ENCODE results near the gene LURAP1L. TPM values are rescaled to one million over a fixed set of nuclear protein-coding genes. Genes with fewer than 3 reads are reported as not detected.

The LURAP1L gene
- total and polyA plus RNA-seq, 2 of the 4 experiments (the other 2 are of a cell fraction): 6.1 to 10.6 TPM

DNA sequence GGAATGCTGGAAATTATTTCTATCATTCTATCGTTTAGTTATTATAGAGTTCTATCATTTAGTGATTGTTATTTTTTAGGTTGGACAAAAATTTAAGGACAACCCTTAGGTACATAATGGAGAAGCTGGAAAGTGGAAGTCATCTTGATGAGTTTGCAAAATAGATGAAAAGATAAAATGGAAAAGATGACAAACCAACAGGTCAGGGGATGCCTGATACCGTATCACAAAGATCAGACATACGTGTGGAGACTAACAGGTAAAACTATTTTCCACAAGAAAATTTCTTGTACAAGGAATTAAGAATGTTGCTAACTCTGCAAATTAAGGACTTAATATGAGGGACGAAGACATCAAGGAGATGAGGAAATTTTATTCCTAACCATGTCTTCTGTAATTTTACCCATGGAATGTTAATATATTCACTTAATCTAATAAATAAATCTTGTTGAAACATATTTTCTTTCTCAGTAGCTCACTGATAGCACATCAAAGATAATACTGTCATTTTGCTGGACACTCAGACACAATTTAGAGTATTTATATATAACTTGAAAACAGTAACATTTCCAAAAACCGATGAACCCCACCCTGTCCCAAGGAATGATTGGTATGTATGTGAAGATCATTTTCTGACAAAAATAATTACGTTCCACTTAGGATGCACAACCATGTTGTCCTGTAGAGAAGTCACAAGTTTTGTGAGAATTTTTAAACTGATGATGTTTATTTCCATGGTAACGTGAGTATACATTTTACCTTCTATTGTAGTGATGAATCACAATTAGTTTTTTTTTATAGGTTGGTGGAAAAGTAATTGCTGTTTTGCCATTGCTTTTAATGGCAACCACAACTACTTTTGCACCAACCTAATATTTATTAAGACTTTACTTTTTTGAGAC is 2.6 kb downstream of the LURAP1L start:
- H3K9me1 ChIP-seq (ENCODE audit: insufficient read depth, low read length): peaks cover 3% of the 10 kb centered on the region; the same call in 1 of the 2 replicates
- peak overlapping the region; percentile 71; the same call in 1 of the 2 replicates for H3K18ac ChIP-seq (ENCODE audit: low read depth, low read length)
- H2BK120ac ChIP-seq (ENCODE audit: low read depth, low read length): peak overlapping the region; percentile 31; the same call in 1 of the 2 replicates
- no peak overlapping the region for H2AK5ac ChIP-seq (ENCODE audit: low read depth, low read length)
- peak overlapping the region; percentile 92 for H3K4me2 ChIP-seq (ENCODE audit: low read depth, low read length)
- intact Hi-C loops (cut with micrococcal nuclease): loop anchor here (5.0 kb wide), 1 partner anchor 255 kb away; no protein-coding TSS in a partner anchor
- peak overlapping the region; percentile 87 for H3K14ac ChIP-seq (replicated peaks; ENCODE audit: low read depth, low read length)
- peak overlapping the region; percentile 24 to 87; a peak in 2 of 4 replicates for H4K8ac ChIP-seq (ENCODE audit: low read depth in 2 of 2, low read length in 2 of 2)
- H3K4me1 ChIP-seq (ENCODE audit: control insufficient read depth, insufficient read depth, low read length): peaks cover 3% of the 10 kb centered on the region; the same call in 1 of the 2 replicates
- BruUV-seq (replicated peaks): TSS peak; percentile 7
- in situ Hi-C loops (cut with MboI; ENCODE audit: low sequenced_read_pairs): no loop called here
- H3K36me3 ChIP-seq (ENCODE audit: control insufficient read depth, insufficient read depth, low read length): peaks cover 5% of the 10 kb centered on the region; the same call in 1 of the 2 replicates
- H3K56ac ChIP-seq (ENCODE audit: extremely low read depth, insufficient read depth, low read length): peak overlapping the region; percentile 91; the same call in 1 of the 2 replicates
- dilution Hi-C loops (cut with HindIII; ENCODE audit: low sequenced_read_pairs, unreplicated experiment): no loop called here
- H3K23ac ChIP-seq (ENCODE audit: low read depth, low read length): peak overlapping the region; percentile 60; the same call in 1 of the 2 replicates
- H3K4ac ChIP-seq (ENCODE audit: low read depth, low read length): peak overlapping the region; percentile 30; the same call in 1 of the 2 replicates
- ATAC-seq (ENCODE audit: low read depth) (no peak), DNase-seq (no peak)
- no peak overlapping the region; the same call in 1 of the 2 replicates for H3K27ac ChIP-seq (ENCODE audit: insufficient read depth, low read length)
- H2AK9ac ChIP-seq (replicated peaks; ENCODE audit: low read depth, low read length, poor library complexity): no peak overlapping the region
- POLR2A ChIA-PET (ENCODE audit: unreplicated experiment): interaction anchor here (0.6 to 2.1 kb wide), 4 partner anchors 38 to 1583 kb away, joined by 3 to 13 read pairs (median 7); no protein-coding TSS in a partner anchor
- H3K9me3 ChIP-seq (ENCODE audit: control insufficient read depth, insufficient read depth, low read length): no peaks in the 10 kb centered on the region
- H3K27me3 ChIP-seq (ENCODE audit: control insufficient read depth, insufficient read depth, low read length): no peaks in the 10 kb centered on the region
- H4K91ac ChIP-seq (ENCODE audit: insufficient read depth, low read depth, low read length): 0 out of 2 replicates have a peak overlapping the region, but pooled peaks have one; percentile 12
- H2BK20ac ChIP-seq (ENCODE audit: low read depth, low read length): no peak overlapping the region; the same call in 1 of the 2 replicates
- H4K20me1 ChIP-seq (ENCODE audit: insufficient read depth, low read length): no peaks in the 10 kb centered on the region
- H2AFZ ChIP-seq (replicated peaks; ENCODE audit: low read length, poor library complexity): no peak overlapping the region
- peak overlapping the region; percentile 91 for H3K4me3 ChIP-seq (ENCODE audit: insufficient read depth, low read depth, low read length)
- H3K9ac ChIP-seq (ENCODE audit: low read depth, low read length): peak overlapping the region; percentile 31; the same call in 1 of the 2 replicates
- peaks cover 9 to 26% of the 10 kb centered on the region in 2 experiments; a peak in 3 of 4 replicates for H3K79me1 ChIP-seq (ENCODE audit: low read depth in 1 of 2, low read length in 2 of 2)
- H2BK5ac ChIP-seq (ENCODE audit: low read depth, low read length, poor library complexity, severe bottlenecking): peak overlapping the region; percentile 82
- H2BK15ac ChIP-seq (ENCODE audit: low read depth, low read length): no peak overlapping the region
- CTCF ChIA-PET: interaction anchor here (1.0 to 2.6 kb wide), 10 partner anchors 34 to 122 kb away, joined by 3 to 8 read pairs (median 4); no protein-coding TSS in a partner anchor
- WGBS, 2 experiments (ENCODE audit: extremely low coverage in 2 of 2, insufficient read length in 1 of 2): no CpG with 5 or more reads among the region's 7 CpGs
- no peak overlapping the region; the same call in 1 of the 2 replicates for H4K5ac ChIP-seq (ENCODE audit: low read depth, low read length)
- no peak for TF ChIP-seq POLR2A (IDR thresholded peaks at IDR 0.05; ENCODE audit: low read depth, low read length)
- no peak for TF ChIP-seq FOS (IDR thresholded peaks at IDR 0.05; ENCODE audit: low read depth, low read length)
- TF ChIP-seq, protein P1, sequence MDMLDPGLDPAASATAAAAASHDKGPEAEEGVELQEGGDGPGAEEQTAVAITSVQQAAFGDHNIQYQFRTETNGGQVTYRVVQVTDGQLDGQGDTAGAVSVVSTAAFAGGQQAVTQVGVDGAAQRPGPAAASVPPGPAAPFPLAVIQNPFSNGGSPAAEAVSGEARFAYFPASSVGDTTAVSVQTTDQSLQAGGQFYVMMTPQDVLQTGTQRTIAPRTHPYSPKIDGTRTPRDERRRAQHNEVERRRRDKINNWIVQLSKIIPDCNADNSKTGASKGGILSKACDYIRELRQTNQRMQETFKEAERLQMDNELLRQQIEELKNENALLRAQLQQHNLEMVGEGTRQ (IDR thresholded peaks at IDR 0.05; ENCODE audit: low read depth, low read length): no peak
- TF ChIP-seq RFX5 (IDR thresholded peaks at IDR 0.05; ENCODE audit: low read depth, low read length): no peak
- no peak for TF ChIP-seq RCOR1 (IDR thresholded peaks at IDR 0.05; ENCODE audit: insufficient replicate concordance, low read length)
- no peak for TF ChIP-seq CHD1 (IDR thresholded peaks at IDR 0.05; ENCODE audit: low read depth, low read length)
- TF ChIP-seq MAZ (IDR thresholded peaks at IDR 0.05; ENCODE audit: borderline replicate concordance, low read depth, low read length): no peak
- no peak for TF ChIP-seq BHLHE40 (IDR thresholded peaks at IDR 0.05; ENCODE audit: low read depth, low read length)
- TF ChIP-seq, protein P2, sequence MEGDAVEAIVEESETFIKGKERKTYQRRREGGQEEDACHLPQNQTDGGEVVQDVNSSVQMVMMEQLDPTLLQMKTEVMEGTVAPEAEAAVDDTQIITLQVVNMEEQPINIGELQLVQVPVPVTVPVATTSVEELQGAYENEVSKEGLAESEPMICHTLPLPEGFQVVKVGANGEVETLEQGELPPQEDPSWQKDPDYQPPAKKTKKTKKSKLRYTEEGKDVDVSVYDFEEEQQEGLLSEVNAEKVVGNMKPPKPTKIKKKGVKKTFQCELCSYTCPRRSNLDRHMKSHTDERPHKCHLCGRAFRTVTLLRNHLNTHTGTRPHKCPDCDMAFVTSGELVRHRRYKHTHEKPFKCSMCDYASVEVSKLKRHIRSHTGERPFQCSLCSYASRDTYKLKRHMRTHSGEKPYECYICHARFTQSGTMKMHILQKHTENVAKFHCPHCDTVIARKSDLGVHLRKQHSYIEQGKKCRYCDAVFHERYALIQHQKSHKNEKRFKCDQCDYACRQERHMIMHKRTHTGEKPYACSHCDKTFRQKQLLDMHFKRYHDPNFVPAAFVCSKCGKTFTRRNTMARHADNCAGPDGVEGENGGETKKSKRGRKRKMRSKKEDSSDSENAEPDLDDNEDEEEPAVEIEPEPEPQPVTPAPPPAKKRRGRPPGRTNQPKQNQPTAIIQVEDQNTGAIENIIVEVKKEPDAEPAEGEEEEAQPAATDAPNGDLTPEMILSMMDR (conservative IDR thresholded peaks at IDR 0.05; ENCODE audit: low read depth, low read length): no peak
- TF ChIP-seq CEBPB (IDR thresholded peaks at IDR 0.05; ENCODE audit: low read depth, low read length): no peak
- no peak for TF ChIP-seq NFE2L2 (IDR thresholded peaks at IDR 0.05; ENCODE audit: low read depth, low read length)
- TF ChIP-seq MXI1 (IDR thresholded peaks at IDR 0.05; ENCODE audit: borderline replicate concordance, low read depth, low read length): no peak

Data from IMR-90 (cell line).